OCI-M2 (cell line): ENCODE measurements around the gene MTMR10.

Experiments used
- DNase-seq: peaks from one replicate; lab custom pipeline; 2025; ENCODE audit not compliant: unreplicated experiment; lab: John Stamatoyannopoulos, UW

Gene MTMR10

GRCh38 chr15:30922480-30923311, 68.7 kb downstream of the MTMR10 start:
- DNase-seq = no peak

- no peak for DNase-seq
These were observed 69.5 kb downstream of the MTMR10 start for GRCh38 chr15:30921781-30922479.

- DNase-seq = no peak
These were observed 70.3 kb downstream of the MTMR10 start for GRCh38 chr15:30921106-30921505.

GRCh38 chr15:30919877-30920550, 71.4 kb downstream of the MTMR10 start:
- no peak for DNase-seq

- no peak for DNase-seq
These were observed 73.1 kb downstream of the MTMR10 start for GRCh38 chr15:30918366-30918765.

GRCh38 chr15:30917675-30918074, 73.8 kb downstream of the MTMR10 start:
- DNase-seq = no peak

GRCh38 chr15:30917013-30917412, 74.4 kb downstream of the MTMR10 start:
- no peak for DNase-seq

GRCh38 chr15:30913761-30914160, 77.7 kb downstream of the MTMR10 start:
- no peak for DNase-seq

GRCh38 chr15:30906366-30906765, 85.1 kb downstream of the MTMR10 start:
- no peak for DNase-seq

GRCh38 chr15:30905821-30906220, 85.6 kb downstream of the MTMR10 start:
- DNase-seq = no peak

GRCh38 chr15:30904812-30905211, 86.6 kb downstream of the MTMR10 start:
- no peak for DNase-seq

GRCh38 chr15:30903497-30904187, 87.8 kb downstream of the MTMR10 start, which contains the start of gene FAN1:
FAN1 (plus strand) TSS chr15:30903915; CDS start chr15:30904664, 749 bp downstream.
- no peak for DNase-seq

- DNase-seq = no peak
These were observed 89.5 kb downstream of the MTMR10 start for GRCh38 chr15:30901889-30902288.

- DNase-seq = no peak
These were observed 95.2 kb downstream of the MTMR10 start for GRCh38 chr15:30896211-30896606.

- DNase-seq = no peak
These were observed 95.8 kb downstream of the MTMR10 start for GRCh38 chr15:30895461-30896210.

GRCh38 chr15:30889196-30889595, 102.2 kb downstream of the MTMR10 start:
- DNase-seq = no peak
